HuH-7 (cell line): ENCODE results near the gene CLPTM1.
"Not testable (repeated sequence)": the region's sequence is repeated elsewhere in the genome, so short reads cannot be mapped to it uniquely, and the experiment has no call there.

Source experiments
- DNase-seq: peaks from one replicate; pipeline ENCODE4 v3.0.0; 2011; ENCODE audit warnings: low spot score

The CLPTM1 gene

GRCh38 chr19:44954649-44955504 is at the start of gene CLPTM1:
Gene CLPTM1 (plus strand): TSS chr19:44955380. CDS start chr19:44955396, 16 bp downstream.
- DNase-seq: peak; percentile 97

GRCh38 chr19:44905437-44906160 is 49.6 kb upstream of the CLPTM1 start, which contains the start of gene APOE:
Gene APOE (plus strand): TSS chr19:44905796. CDS start chr19:44906625, 829 bp downstream.
- DNase-seq: peak; percentile 62

GRCh38 chr19:44907613-44908012 is 47.6 kb upstream of the CLPTM1 start:
- DNase-seq: no peak

GRCh38 chr19:44908074-44908835 is 46.9 kb upstream of the CLPTM1 start:
- no peak for DNase-seq

- DNase-seq: no peak
Observed at GRCh38 chr19:44908836-44909261, 46.3 kb upstream of the CLPTM1 start.

- DNase-seq: no peak
Observed at GRCh38 chr19:44909775-44910174, 45.4 kb upstream of the CLPTM1 start.

- not testable (repeated sequence) for DNase-seq
Observed at GRCh38 chr19:44911896-44912295, 43.3 kb upstream of the CLPTM1 start.

- no peak for DNase-seq
Observed at GRCh38 chr19:44912854-44913253, 42.3 kb upstream of the CLPTM1 start.

- not testable (repeated sequence) for DNase-seq
Observed at GRCh38 chr19:44913512-44914432, 41.4 kb upstream of the CLPTM1 start.

- DNase-seq: peak; percentile 92
Observed at GRCh38 chr19:44914433-44915206, 40.6 kb upstream of the CLPTM1 start, which contains the start of gene APOC1. Gene APOC1 (plus strand): TSS chr19:44914608. CDS start chr19:44914892, 284 bp downstream.

GRCh38 chr19:44924243-44924725 is 30.9 kb upstream of the CLPTM1 start:
- DNase-seq: peak; percentile 58

GRCh38 chr19:44925114-44925891 is 29.9 kb upstream of the CLPTM1 start:
- peak; percentile 53 for DNase-seq

- DNase-seq: not testable (repeated sequence)
Observed at GRCh38 chr19:44926245-44927077, 28.7 kb upstream of the CLPTM1 start.

- DNase-seq: no peak
Observed at GRCh38 chr19:44927746-44928145, 27.4 kb upstream of the CLPTM1 start.

- DNase-seq: no peak
Observed at GRCh38 chr19:44930088-44930487, 25.1 kb upstream of the CLPTM1 start.

- no peak for DNase-seq
Observed at GRCh38 chr19:44931541-44931940, 23.6 kb upstream of the CLPTM1 start.

GRCh38 chr19:44939668-44940067 is 15.5 kb upstream of the CLPTM1 start:
- DNase-seq: no peak

- no peak for DNase-seq
Observed at GRCh38 chr19:44942067-44942571, 13.1 kb upstream of the CLPTM1 start, which contains the start of gene APOC4. Gene APOC4 (plus strand): TSS chr19:44942237. CDS start chr19:44942278, 41 bp downstream.
